ENCODE measurements around the gene HEATR1.
"Not testable (repeated sequence)": the region's sequence is repeated elsewhere in the genome, so short reads cannot be mapped to it uniquely, and the experiment has no call there.

The HEATR1 gene

GRCh38 chr1:236581528-236581927 lies 22.8 kb downstream of the HEATR1 start:
- TF ChIP-seq, protein P1, sequence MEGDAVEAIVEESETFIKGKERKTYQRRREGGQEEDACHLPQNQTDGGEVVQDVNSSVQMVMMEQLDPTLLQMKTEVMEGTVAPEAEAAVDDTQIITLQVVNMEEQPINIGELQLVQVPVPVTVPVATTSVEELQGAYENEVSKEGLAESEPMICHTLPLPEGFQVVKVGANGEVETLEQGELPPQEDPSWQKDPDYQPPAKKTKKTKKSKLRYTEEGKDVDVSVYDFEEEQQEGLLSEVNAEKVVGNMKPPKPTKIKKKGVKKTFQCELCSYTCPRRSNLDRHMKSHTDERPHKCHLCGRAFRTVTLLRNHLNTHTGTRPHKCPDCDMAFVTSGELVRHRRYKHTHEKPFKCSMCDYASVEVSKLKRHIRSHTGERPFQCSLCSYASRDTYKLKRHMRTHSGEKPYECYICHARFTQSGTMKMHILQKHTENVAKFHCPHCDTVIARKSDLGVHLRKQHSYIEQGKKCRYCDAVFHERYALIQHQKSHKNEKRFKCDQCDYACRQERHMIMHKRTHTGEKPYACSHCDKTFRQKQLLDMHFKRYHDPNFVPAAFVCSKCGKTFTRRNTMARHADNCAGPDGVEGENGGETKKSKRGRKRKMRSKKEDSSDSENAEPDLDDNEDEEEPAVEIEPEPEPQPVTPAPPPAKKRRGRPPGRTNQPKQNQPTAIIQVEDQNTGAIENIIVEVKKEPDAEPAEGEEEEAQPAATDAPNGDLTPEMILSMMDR (IDR thresholded peaks at IDR 0.05; ENCODE audit: low read depth, low read length, missing control alignments) = no peak
- no peak for DNase-seq (ENCODE audit: extremely low read depth, low read depth)
- no peak overlapping the region for H3K4me3 ChIP-seq (replicated peaks; ENCODE audit: low read depth, low read length)

GRCh38 chr1:236580404-236580803 lies 23.9 kb downstream of the HEATR1 start:
- not testable (repeated sequence) for DNase-seq (ENCODE audit: extremely low read depth, low read depth); H3K4me3 ChIP-seq (replicated peaks; ENCODE audit: low read depth, low read length)

- no peak overlapping the region for H3K4me3 ChIP-seq (replicated peaks; ENCODE audit: low read depth, low read length)
- DNase-seq (ENCODE audit: extremely low read depth, low read depth) = no peak
- TF ChIP-seq, protein P1 (IDR thresholded peaks at IDR 0.05; ENCODE audit: low read depth, low read length, missing control alignments) = no peak
Measured at GRCh38 chr1:236578661-236579060, 25.7 kb downstream of the HEATR1 start.

GRCh38 chr1:236577041-236577440 lies 27.3 kb downstream of the HEATR1 start:
- not testable (repeated sequence) for H3K4me3 ChIP-seq (replicated peaks; ENCODE audit: low read depth, low read length); DNase-seq (ENCODE audit: extremely low read depth, low read depth)

- no peak overlapping the region for H3K4me3 ChIP-seq (replicated peaks; ENCODE audit: low read depth, low read length)
- DNase-seq (ENCODE audit: extremely low read depth, low read depth) = no peak
- TF ChIP-seq, protein P1 (IDR thresholded peaks at IDR 0.05; ENCODE audit: low read depth, low read length, missing control alignments) = no peak
Measured at GRCh38 chr1:236576004-236576403, 28.3 kb downstream of the HEATR1 start.

DNA sequence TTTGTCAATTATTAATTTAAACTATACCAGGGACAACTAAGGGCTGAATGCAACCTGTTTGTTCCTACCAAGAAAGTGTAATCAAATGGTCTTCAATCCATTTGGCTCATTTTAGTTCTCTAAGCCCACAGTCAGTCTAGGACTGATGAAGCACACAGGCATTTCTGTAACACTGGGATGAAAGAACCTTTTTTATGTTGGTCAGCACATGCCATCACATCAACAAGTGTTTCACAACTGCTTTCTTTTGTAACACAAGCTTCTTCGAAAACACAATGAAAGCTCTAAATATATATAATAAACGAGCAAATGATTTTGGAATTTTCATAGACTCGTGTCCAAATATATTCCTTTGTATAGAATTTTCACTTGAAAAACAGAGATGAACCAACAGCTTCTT lies 28.8 kb downstream of the HEATR1 start:
- TF ChIP-seq, protein P1 (IDR thresholded peaks at IDR 0.05; ENCODE audit: low read depth, low read length, missing control alignments) = no peak
- H3K4me3 ChIP-seq (replicated peaks; ENCODE audit: low read depth, low read length) = no peak overlapping the region
- DNase-seq (ENCODE audit: extremely low read depth, low read depth) = no peak

DNA sequence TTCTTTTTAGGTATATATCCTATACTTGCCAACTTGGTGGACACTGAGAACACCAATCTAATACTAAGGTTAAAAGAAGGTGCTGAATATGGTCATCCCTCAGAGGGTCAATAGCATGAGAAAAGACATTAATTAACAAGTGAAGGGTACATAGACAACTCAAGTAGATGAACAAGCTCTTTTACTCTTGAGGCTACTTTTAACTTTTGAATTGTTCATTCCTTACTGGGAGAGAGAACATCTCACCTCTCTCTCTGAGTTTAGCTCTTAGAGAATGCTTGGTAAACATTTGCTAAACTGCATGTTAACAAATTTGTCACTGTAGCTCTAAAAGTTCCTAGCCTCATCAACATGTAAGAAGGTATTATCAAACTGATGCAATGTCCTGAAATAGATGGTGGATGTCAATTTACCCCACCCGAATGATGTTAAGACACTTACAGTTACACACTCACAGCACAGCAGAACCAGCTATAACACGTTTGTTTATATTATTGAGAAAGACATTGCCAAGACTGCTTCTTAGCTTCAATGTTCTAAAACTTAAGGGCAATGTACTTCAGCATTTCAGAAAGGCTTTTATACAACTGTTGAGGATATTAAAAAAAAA lies 35.9 kb downstream of the HEATR1 start:
- TF ChIP-seq, protein P1 (IDR thresholded peaks at IDR 0.05; ENCODE audit: low read depth, low read length, missing control alignments) = no peak
- no peak for DNase-seq (ENCODE audit: extremely low read depth, low read depth)

DNA sequence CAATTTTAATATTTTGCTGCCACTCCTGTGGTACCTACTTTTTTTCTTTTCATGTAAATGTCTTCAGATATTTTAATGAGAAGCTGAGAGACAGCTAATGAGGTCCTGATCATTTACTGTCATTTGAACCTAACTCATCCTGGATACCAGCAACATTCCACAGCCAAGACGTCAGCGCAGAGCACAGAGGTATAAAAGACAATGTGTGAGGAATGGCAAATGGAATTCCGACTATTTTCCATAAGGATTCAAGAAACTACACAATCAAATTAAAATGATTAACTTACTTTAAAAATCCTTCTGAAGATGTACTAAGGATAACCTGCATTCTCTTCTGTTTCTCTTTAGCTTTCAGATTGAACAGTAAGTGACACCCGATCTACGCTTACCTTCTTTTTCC lies 38.8 kb downstream of the HEATR1 start:
- no peak overlapping the region for H3K4me3 ChIP-seq (replicated peaks; ENCODE audit: low read depth, low read length)
- TF ChIP-seq, protein P1 (IDR thresholded peaks at IDR 0.05; ENCODE audit: low read depth, low read length, missing control alignments) = no peak
- no peak for DNase-seq (ENCODE audit: extremely low read depth, low read depth)

More for the DNA sequence above, 35.9 kb downstream of the HEATR1 start:
- no peak overlapping the region for H3K4me3 ChIP-seq (replicated peaks; ENCODE audit: low read depth, low read length)

All from HFF-Myc (cell line).